Measurements from ENCODE around the gene RHBDD3. TPM values are rescaled to one million over a fixed set of nuclear protein-coding genes. Genes with fewer than 3 reads are reported as not detected.
A peak's percentile ranks its signal among the peaks of the same experiment; 100 is the strongest.

Gene RHBDD3
- total RNA-seq, 6 experiments from 2014 or later: 9.7 to 35.3 (median 14.7) TPM

DNA sequence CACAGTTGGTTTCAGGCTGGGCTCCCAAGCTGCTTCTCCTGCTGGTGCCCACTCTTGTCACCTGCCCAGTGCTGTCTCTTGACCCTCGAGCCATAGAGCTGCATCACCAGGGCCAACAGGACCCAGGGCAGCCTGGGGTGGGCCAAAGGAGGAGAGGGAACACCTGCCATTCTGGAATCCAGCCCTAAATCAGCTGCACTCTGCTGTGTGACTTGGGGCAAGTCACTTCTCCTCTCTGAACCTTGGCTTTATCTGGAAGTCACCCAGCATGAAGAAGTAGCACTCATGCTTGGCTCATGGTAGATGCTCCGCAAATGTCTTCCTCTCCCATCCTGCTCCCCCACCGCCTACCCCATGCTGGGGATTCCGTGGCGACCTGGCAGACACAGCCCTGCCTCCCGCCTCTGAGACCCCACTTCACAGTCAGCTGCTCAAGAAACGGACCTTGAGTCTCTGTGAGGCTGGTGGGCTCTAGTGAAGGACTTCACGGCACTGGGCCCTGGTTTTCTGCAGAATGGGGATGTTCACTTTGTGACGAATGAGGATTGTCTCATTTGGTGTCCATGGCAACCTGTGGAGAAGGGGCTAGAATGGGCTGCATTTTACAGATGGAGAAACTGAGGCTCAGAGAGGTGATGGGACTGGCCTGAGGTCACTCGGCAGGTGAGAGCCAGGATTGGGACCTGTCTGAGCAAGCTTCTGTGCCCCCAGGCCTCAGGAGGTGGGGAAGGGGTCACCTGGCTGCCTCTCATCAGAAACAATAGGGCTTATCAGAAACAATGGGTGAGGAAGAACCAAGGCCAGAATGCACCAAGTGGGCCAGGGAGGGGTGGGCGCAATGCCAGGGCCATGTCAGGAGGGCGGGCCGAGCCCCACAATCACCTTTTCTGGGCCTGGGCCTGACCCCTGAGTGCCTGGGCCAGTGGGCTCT, 49.7 kb downstream of the RHBDD3 start:
- Histone ChIP-seq H3K9me3 (no peaks in the 10 kb centered on the region), H3K4me1 (peaks cover 0 to 21% (median 6%) of the 10 kb centered on the region in 4 donors), H3K27ac (no peak overlapping the region), H3K27me3 (no peaks in the 10 kb centered on the region), H3K36me3 (no peaks in the 10 kb centered on the region), H3K4me3 (no peak overlapping the region)
- WGBS (ENCODE audit: insufficient coverage, low coverage, low lambda C conversion rate, missing lambda C conversion rate): 83% methylated on average over 7 of the region's 13 CpGs
- DNase-seq (peak in 1 of 3 donors; percentile 33), ATAC-seq (no peak)
- intact Hi-C loops (cut with DNase I): no loop called here
- TF ChIP-seq POLR2A (IDR thresholded peaks at IDR 0.05): no peak
- TF ChIP-seq, protein P1, sequence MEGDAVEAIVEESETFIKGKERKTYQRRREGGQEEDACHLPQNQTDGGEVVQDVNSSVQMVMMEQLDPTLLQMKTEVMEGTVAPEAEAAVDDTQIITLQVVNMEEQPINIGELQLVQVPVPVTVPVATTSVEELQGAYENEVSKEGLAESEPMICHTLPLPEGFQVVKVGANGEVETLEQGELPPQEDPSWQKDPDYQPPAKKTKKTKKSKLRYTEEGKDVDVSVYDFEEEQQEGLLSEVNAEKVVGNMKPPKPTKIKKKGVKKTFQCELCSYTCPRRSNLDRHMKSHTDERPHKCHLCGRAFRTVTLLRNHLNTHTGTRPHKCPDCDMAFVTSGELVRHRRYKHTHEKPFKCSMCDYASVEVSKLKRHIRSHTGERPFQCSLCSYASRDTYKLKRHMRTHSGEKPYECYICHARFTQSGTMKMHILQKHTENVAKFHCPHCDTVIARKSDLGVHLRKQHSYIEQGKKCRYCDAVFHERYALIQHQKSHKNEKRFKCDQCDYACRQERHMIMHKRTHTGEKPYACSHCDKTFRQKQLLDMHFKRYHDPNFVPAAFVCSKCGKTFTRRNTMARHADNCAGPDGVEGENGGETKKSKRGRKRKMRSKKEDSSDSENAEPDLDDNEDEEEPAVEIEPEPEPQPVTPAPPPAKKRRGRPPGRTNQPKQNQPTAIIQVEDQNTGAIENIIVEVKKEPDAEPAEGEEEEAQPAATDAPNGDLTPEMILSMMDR (IDR thresholded peaks at IDR 0.05): no peak

DNA sequence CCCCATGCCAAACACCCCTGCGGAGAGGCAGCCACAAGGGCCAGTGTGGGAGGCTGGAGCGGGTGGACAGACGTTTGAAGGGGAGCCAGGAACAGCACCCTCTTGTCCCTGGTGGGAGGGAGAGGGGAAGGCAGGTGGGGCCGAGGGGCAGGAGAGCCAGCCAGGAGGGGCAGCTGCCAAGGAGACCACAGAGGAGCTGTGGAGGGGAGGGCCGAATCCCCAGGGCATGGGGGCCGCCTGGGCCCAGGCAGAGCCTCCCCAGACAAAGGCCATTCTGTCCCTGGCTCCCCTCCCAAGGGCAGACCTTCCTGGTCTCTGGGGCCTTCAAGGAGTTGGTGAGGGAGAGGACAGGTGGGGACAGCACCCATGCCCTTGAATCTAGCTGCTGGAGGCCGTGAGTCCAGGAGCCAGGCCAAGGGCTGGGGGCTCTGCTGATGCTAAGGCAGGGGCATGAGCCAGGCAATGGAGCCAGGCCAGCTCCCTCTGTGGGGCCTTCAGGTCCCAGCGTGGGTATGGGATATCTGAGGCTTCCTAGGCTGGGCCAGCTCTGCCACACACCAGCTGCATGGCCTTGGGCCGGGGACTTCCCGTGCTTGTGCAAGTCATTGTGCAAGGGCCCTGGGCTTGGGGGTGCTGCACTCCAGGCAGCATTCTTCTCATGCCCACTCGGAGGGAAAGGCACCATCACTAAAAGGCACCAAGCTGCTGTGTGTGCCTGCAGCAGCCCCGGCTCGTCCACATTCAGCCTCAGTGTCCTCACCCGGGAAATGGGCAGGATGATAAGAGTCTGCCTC, 50.7 kb downstream of the RHBDD3 start:
- Histone ChIP-seq H3K27me3 (no peaks in the 10 kb centered on the region), H3K27ac (no peak overlapping the region), H3K36me3 (no peaks in the 10 kb centered on the region), H3K4me1 (peaks cover 0 to 21% (median 6%) of the 10 kb centered on the region in 4 donors), H3K9me3 (no peaks in the 10 kb centered on the region), H3K4me3 (no peak overlapping the region)
- DNase-seq: peak in 2 of 3 donors; percentile 84
- WGBS (ENCODE audit: insufficient coverage, low coverage, low lambda C conversion rate, missing lambda C conversion rate): 37% methylated on average over 4 of the region's 14 CpGs
- TF ChIP-seq, protein P1 (IDR thresholded peaks at IDR 0.05): no peak
- no peak for TF ChIP-seq POLR2A (IDR thresholded peaks at IDR 0.05)
- ATAC-seq: peak; percentile 83 to 93 (median 88)
- intact Hi-C loops (cut with DNase I): no loop called here

DNA sequence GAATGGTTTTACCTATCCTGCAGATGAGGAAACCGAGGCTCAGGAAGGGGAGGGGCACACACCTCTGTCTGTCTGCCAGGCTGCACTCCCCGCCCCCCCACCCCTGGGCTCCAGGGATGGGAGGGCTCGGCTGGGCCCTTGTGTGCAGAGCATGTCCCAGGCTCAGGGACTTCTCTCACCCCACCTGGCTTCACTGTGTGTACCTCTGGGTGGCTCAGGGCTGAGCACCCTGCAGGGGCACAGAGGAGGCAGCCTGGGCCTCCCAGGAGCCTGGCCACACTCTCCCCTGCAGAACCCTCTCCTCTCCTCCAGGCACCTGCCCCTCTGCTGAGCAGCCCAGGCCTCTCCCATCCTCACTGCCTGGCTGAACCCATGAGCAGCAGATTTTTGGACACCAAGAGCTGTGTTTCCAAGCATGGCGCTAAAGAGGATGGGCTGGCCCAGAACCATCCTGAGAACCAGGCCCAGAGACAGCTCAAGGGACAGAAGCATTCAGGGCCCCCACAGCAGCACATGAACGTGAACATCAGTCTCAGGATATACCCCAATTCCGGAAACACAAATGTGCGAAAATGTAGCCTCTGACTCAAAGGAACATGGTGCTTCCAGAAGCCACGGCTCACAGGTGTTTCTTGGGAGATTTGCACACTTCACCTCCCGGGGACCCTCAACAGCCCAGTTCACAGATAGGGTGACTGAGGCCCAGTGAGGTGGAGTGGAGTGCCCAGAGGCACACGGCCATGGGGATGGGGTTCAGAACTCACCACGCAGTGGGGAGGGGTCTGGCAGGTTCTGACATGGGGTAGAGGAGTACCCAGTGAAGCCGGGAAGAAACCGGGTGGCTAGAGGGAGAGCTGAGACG, 51.5 kb downstream of the RHBDD3 start:
- 90% methylated on average over 4 of the region's 14 CpGs for WGBS (ENCODE audit: insufficient coverage, low coverage, low lambda C conversion rate, missing lambda C conversion rate)
- TF ChIP-seq, protein P1 (IDR thresholded peaks at IDR 0.05): no peak
- TF ChIP-seq POLR2A (IDR thresholded peaks at IDR 0.05): no peak
- Histone ChIP-seq H3K4me3 (no peak overlapping the region), H3K27me3 (no peaks in the 10 kb centered on the region), H3K27ac (no peak overlapping the region), H3K9me3 (no peaks in the 10 kb centered on the region), H3K4me1 (peaks cover 0 to 21% (median 6%) of the 10 kb centered on the region in 4 donors), H3K36me3 (no peaks in the 10 kb centered on the region)
- peak in 1 of 3 donors; percentile 43 for DNase-seq
- no peak for ATAC-seq
- intact Hi-C loops (cut with DNase I): no loop called here
